NCI-H524 treated with DMSO at 0.1 percent for 48 hours (cell line): ENCODE results near the gene KIAA0232.
A peak's percentile ranks its signal among the peaks of the same experiment; 100 is the strongest.
"Not testable (repeated sequence)": the region's sequence is repeated elsewhere in the genome, so short reads cannot be mapped to it uniquely, and the experiment has no call there.

Experiments used
- DNase-seq: peaks from one replicate; lab custom pipeline; 2025; lab: John Stamatoyannopoulos, UW

Gene KIAA0232

DNA sequence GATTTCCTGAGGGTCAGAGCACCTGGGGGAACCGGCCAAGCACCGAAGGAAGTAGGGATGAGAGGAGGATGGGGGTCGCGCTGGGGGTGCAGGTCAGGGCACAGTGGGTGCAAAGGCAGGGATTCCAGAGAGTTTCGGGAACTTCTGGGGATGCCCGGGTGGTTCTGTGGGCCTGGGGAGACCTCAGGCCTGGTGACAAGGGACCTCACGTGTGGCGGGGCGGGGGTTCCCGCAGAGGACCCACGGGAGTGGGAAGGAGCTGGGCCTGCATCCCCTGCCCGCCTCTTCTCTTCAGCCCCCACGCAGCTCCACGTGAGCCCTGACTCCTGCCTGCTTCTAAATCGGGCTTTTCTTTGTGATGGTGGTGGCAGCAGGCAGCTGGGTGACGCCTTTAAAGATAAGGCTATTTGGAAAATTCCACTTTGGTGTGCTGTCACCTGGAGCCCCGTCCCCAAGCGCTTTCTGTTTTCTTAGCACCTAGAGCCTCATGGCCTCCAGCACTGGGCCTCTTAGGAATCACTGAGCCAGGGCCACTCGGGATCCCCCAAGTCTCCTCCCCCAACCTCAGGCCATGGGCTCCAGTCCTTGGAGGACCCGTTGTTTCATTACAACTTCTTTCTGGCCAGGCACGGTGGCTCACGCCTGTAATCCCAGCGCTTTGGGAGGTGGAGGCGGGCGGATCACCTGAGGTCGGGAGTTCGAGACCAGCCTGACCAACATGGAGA is 120.0 kb downstream of the KIAA0232 start:
- no peak for DNase-seq

DNA sequence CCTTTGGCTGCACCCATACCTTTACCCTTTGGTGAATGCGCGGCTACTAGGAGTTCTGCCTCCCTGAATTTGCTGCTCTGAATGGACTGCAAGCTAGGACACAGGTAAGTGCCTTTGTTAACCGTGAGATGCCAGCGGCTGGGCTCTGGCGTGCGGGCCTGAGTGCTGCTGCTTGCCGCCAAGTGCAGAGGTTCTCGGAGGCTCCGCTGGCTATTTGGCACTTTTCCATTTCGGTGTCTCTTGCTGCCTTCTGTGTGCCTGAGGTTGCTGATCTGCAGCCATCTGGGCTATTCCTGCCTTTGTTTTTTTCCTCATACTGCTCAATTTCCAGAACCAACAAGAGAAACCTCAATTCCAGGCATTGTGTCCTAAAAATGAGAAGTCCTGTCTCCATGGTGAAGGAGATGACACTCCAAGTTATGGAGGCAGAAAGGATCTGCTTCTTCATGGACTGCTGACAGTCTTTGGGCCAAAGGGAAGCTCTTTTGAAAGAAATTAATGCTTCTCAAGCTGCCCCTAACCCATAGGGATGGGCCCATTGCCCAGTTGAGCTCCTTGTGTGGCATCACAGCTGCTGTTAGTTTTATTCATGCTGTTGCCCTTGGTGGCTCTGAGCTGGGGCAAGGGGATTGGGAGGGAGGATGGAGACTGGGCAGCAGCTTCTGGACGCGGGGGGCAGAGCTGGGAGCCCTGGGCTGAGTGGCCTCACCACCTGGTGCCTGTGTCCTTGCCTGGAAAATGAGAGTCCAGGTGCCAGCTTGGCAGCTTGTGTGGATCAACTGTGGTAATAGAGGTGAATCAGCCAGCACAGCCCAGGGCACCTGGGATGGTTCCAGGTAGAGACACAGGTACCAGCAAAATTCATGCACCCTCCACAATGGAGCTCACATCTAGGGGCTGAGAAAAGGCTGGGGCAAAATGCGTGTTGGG is 123.3 kb downstream of the KIAA0232 start:
- peak; percentile 33 for DNase-seq

DNA sequence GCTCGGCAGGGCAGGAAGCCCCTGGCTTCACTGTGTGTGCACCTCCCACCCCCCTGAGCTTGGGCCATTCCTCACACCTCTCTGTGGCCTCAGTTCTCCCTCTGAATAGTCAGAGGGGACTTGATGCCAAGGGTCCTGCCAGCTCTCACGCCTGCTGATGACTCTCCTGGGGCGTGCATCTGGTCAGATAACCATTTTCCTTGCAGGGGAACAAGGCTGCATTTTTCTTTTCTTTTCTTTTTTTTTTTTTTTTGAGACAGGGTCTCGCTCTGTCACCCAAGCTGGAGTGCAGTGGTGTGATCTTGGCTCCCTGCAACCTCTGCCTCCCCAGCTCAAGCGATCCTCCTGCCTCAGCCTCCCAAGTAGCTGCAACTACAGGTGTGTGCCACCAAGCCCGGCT is 124.0 kb downstream of the KIAA0232 start:
- DNase-seq = not testable (repeated sequence)

- DNase-seq = no peak
These were observed 125.2 kb downstream of the KIAA0232 start for GRCh38 chr4:6907658-6908191.

- DNase-seq = no peak
These were observed 126.0 kb downstream of the KIAA0232 start for GRCh38 chr4:6908432-6909112.

- DNase-seq = no peak
These were observed 126.8 kb downstream of the KIAA0232 start, which contains the start of gene TBC1D14 for GRCh38 chr4:6909113-6909969. Gene TBC1D14 (plus strand): TSS chr4:6909826. CDS start chr4:6923390, 13,564 bp downstream.

- no peak for DNase-seq
These were observed 127.4 kb downstream of the KIAA0232 start for GRCh38 chr4:6909970-6910339.

- no peak for DNase-seq
These were observed 127.9 kb downstream of the KIAA0232 start for GRCh38 chr4:6910340-6910959.

GRCh38 chr4:6910960-6911874 is 128.7 kb downstream of the KIAA0232 start:
- no peak for DNase-seq

GRCh38 chr4:6911917-6912316 is 129.4 kb downstream of the KIAA0232 start:
- not testable (repeated sequence) for DNase-seq

GRCh38 chr4:6912441-6912840 is 129.9 kb downstream of the KIAA0232 start:
- DNase-seq = no peak

DNA sequence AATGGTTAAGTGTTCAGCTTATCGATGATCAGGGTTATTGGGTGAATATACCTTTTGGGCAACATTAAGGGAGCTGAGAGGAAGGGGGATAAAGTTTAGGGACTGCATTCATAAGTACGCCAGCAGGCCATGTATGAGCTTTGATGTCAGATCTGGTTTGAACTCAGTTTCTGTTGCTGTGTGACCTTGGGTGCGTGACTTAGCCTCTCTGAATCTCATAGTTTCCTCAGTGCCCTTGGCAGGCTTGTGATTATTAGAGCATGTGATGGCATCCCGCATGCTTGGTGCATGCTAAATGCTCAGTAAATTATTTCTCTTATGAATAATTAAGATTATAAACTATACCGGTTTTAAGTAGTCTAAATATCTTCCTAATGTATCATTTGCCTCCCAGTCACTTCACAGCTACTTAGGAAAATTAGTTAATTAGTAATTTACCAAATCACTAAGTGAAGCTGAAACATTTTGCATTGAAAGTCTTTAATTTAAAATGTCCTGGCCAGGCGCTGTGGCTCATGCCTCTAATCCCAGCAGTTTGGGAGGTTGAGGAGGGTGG is 130.9 kb downstream of the KIAA0232 start:
- DNase-seq = no peak

DNA sequence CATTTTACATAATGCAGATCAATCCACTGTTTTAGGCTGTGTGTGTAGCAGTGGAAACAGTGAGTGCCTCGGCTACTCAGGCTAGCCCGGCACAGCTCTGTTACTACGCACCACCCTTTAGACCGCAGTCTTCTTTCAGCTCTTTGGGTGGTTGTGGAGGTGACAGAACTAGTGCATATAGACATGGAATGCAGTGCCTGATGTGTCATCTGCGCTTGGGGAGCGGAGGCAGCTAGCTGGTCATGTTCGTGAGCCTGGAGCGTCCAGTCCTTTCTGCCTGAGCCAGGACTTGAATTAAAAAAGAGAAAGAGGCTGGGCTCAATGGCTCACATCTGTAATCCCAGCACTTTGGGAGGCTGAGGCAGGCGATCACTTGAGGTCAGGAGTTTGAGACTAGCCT is 131.9 kb downstream of the KIAA0232 start:
- DNase-seq = no peak

- no peak for DNase-seq
These were observed 132.8 kb downstream of the KIAA0232 start for GRCh38 chr4:6915041-6916005.

DNA sequence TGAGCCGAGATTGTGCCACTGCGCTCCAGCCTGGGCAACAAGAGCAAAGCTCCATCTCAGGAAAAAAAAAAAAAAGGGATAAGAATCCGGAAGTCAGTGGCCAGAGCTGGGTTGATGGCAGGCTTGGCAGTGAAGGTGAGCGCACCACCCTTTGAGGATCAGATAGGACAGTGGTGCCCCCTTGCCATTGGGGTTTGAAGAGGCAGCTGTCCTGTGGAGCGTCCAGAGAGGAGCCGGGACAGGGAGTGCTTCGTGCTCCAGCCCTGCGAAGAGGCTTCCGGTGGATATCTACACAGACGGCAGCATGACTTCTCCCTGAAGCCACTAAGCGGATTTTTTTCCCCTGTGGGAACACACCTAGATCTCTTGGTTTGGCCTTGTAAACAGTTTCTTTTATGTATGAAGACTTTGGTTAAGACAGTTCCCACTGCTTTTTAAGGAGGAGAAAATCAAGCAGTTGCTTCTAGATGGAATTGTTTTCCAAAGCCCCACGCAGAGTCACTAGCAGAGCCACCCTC is 133.6 kb downstream of the KIAA0232 start:
- no peak for DNase-seq

- DNase-seq = peak; percentile 90
These were observed 134.3 kb downstream of the KIAA0232 start for GRCh38 chr4:6916587-6917460.
